Neuron (in vitro differentiated cells): ENCODE results near the gene DLGAP5.

ENCODE experiments used
- H2AFZ ChIP-seq: one replicate; pipeline ENCODE4 v1.6.1; 2013; ENCODE audit warnings: low read depth, mild to moderate bottlenecking, inconsistent platforms, low read length, moderate library complexity
- H3K27me3 ChIP-seq: one replicate; pipeline ENCODE4 v1.6.1; 2013; ENCODE audit warnings: low read length; ENCODE audit not compliant: insufficient read depth
- H3K36me3 ChIP-seq: one replicate; pipeline ENCODE4 v1.6.1; 2013; ENCODE audit warnings: low read length; ENCODE audit not compliant: insufficient read depth
- H3K4me1 ChIP-seq: one replicate; pipeline ENCODE4 v1.6.1; 2013; ENCODE audit warnings: low read length; ENCODE audit not compliant: insufficient read depth
- H3K4me3 ChIP-seq: 2 replicates; pipeline ENCODE4 v1.5.1; 2013; ENCODE audit warnings: mild to moderate bottlenecking, low read length, moderate library complexity
- H3K9me3 ChIP-seq: one replicate; pipeline ENCODE4 v1.6.1; 2013; ENCODE audit warnings: low read length

Gene DLGAP5

GRCh38 chr14:55191203-55192053, at the start of gene DLGAP5:
Gene DLGAP5, minus strand, starts transcription at chr14:55191585. Its CDS starts 2,406 bp downstream, at chr14:55189179.
- Histone ChIP-seq H3K4me1 (peaks cover 16% of the 10 kb centered on the region), H3K9me3 (no peaks in the 10 kb centered on the region), H3K27me3 (no peaks in the 10 kb centered on the region), H3K36me3 (peaks cover 5% of the 10 kb centered on the region), H3K4me3 (peak within 1 kb of the TSS; percentile 63), H2AFZ (peak within 1 kb of the TSS; percentile 37)

- H3K4me1 ChIP-seq, result no peaks in the 10 kb centered on the region
Observed at GRCh38 chr14:55240526-55241178, 49.3 kb upstream of the DLGAP5 start.

GRCh38 chr14:55239320-55239719, 47.9 kb upstream of the DLGAP5 start:
- H3K9me3 ChIP-seq, result no peaks in the 10 kb centered on the region
- no peaks in the 10 kb centered on the region for H3K4me1 ChIP-seq
- H2AFZ ChIP-seq, result no peak overlapping the region
- no peaks in the 10 kb centered on the region for H3K36me3 ChIP-seq
- peaks cover 10% of the 10 kb centered on the region for H3K27me3 ChIP-seq
- no peak overlapping the region for H3K4me3 ChIP-seq

More at GRCh38 chr14:55240526-55241178, 49.3 kb upstream of the DLGAP5 start:
- no peak overlapping the region for H2AFZ ChIP-seq
- peaks cover 10% of the 10 kb centered on the region for H3K27me3 ChIP-seq
- H3K36me3 ChIP-seq, result no peaks in the 10 kb centered on the region
- no peaks in the 10 kb centered on the region for H3K9me3 ChIP-seq
- H3K4me3 ChIP-seq, result no peak overlapping the region

GRCh38 chr14:55238019-55238680, 46.8 kb upstream of the DLGAP5 start:
- H3K4me1 ChIP-seq, result no peaks in the 10 kb centered on the region
- no peak overlapping the region for H2AFZ ChIP-seq
- no peaks in the 10 kb centered on the region for H3K36me3 ChIP-seq
- peaks cover 10% of the 10 kb centered on the region for H3K27me3 ChIP-seq
- H3K4me3 ChIP-seq, result no peak overlapping the region
- H3K9me3 ChIP-seq, result no peaks in the 10 kb centered on the region

- Histone ChIP-seq H2AFZ (no peak overlapping the region), H3K4me3 (no peak overlapping the region), H3K4me1 (no peaks in the 10 kb centered on the region), H3K27me3 (no peaks in the 10 kb centered on the region), H3K9me3 (no peaks in the 10 kb centered on the region), H3K36me3 (no peaks in the 10 kb centered on the region)
Observed at GRCh38 chr14:55233591-55233990, 42.2 kb upstream of the DLGAP5 start.

- no peaks in the 10 kb centered on the region for H3K36me3 ChIP-seq
- no peaks in the 10 kb centered on the region for H3K27me3 ChIP-seq
- H3K4me3 ChIP-seq, result no peak overlapping the region
- H2AFZ ChIP-seq, result no peak overlapping the region
- H3K9me3 ChIP-seq, result no peaks in the 10 kb centered on the region
- no peaks in the 10 kb centered on the region for H3K4me1 ChIP-seq
Observed at GRCh38 chr14:55228261-55228660, 36.9 kb upstream of the DLGAP5 start.

GRCh38 chr14:55223364-55223763, 32.0 kb upstream of the DLGAP5 start:
- H3K4me3 ChIP-seq, result no peak overlapping the region
- no peaks in the 10 kb centered on the region for H3K27me3 ChIP-seq
- H3K4me1 ChIP-seq, result peaks cover 13% of the 10 kb centered on the region
- H3K9me3 ChIP-seq, result no peaks in the 10 kb centered on the region
- no peaks in the 10 kb centered on the region for H3K36me3 ChIP-seq
- no peak overlapping the region for H2AFZ ChIP-seq

- Histone ChIP-seq H3K36me3 (no peaks in the 10 kb centered on the region), H2AFZ (no peak overlapping the region), H3K4me1 (peaks cover 13% of the 10 kb centered on the region), H3K4me3 (no peak overlapping the region), H3K9me3 (no peaks in the 10 kb centered on the region), H3K27me3 (no peaks in the 10 kb centered on the region)
Observed at GRCh38 chr14:55221968-55222367, 30.6 kb upstream of the DLGAP5 start.

GRCh38 chr14:55221186-55221585, 29.8 kb upstream of the DLGAP5 start:
- Histone ChIP-seq H3K4me1 (peaks cover 13% of the 10 kb centered on the region), H3K4me3 (no peak overlapping the region), H2AFZ (no peak overlapping the region), H3K36me3 (no peaks in the 10 kb centered on the region), H3K27me3 (no peaks in the 10 kb centered on the region), H3K9me3 (no peaks in the 10 kb centered on the region)

GRCh38 chr14:55220230-55220629, 28.8 kb upstream of the DLGAP5 start:
- peaks cover 13% of the 10 kb centered on the region for H3K4me1 ChIP-seq
- no peaks in the 10 kb centered on the region for H3K36me3 ChIP-seq
- H3K9me3 ChIP-seq, result no peaks in the 10 kb centered on the region
- no peak overlapping the region for H2AFZ ChIP-seq
- no peaks in the 10 kb centered on the region for H3K27me3 ChIP-seq
- no peak overlapping the region for H3K4me3 ChIP-seq

- Histone ChIP-seq H3K4me1 (no peaks in the 10 kb centered on the region), H2AFZ (no peak overlapping the region), H3K27me3 (no peaks in the 10 kb centered on the region), H3K9me3 (no peaks in the 10 kb centered on the region), H3K4me3 (no peak overlapping the region), H3K36me3 (no peaks in the 10 kb centered on the region)
Observed at GRCh38 chr14:55212634-55213033, 21.2 kb upstream of the DLGAP5 start.

- Histone ChIP-seq H3K4me3 (no peak overlapping the region), H3K27me3 (no peaks in the 10 kb centered on the region), H2AFZ (no peak overlapping the region), H3K9me3 (no peaks in the 10 kb centered on the region), H3K36me3 (no peaks in the 10 kb centered on the region), H3K4me1 (no peaks in the 10 kb centered on the region)
Observed at GRCh38 chr14:55207832-55208231, 16.4 kb upstream of the DLGAP5 start.

GRCh38 chr14:55206175-55206693, 14.8 kb upstream of the DLGAP5 start:
- Histone ChIP-seq H3K9me3 (no peaks in the 10 kb centered on the region), H2AFZ (no peak overlapping the region), H3K36me3 (no peaks in the 10 kb centered on the region), H3K27me3 (no peaks in the 10 kb centered on the region), H3K4me3 (no peak overlapping the region), H3K4me1 (no peaks in the 10 kb centered on the region)
